HG02943 (cell line): Measurements from ENCODE around the gene POU4F3.

Experiments used
- ATAC-seq: cut with Tn5 transposase; IDR thresholded peaks from one replicate; pipeline ENCODE4 v1.9.1; 2021; ENCODE audit warnings: mild to moderate bottlenecking, low read depth, moderate library complexity; ENCODE audit not compliant: unreplicated experiment

POU4F3 gene

DNA sequence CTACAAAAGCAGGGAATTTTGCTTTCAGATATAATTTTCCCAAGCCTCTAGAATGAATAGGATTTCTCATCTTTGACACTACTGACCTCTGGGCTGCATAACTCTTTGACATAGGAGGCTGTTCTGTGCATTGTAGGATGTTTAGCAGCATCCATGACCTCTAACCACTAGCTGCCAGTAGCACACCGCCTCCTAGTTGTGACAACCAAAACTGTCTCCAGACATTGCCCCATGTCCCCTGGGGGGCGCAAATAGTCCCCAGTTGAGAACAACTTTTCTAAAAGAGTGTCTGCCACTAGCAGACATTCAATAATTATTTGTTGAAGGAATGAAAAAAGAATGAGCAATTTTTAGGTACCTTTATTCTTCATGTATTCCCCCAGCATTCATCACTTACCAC lies 51.8 kb downstream of the POU4F3 start:
- no peak for ATAC-seq
